Mesodermal cell (in vitro differentiated cells): ENCODE data around the gene MTPN.

Experiments used
- H3K27ac ChIP-seq: 2 replicates; pipeline ENCODE4 v1.7.0; 2013; ENCODE audit warnings: mild to moderate bottlenecking, low read depth, low read length, moderate library complexity; ENCODE audit not compliant: severe bottlenecking
- H3K36me3 ChIP-seq: 2 replicates; pipeline ENCODE4 v1.7.1; 2013; ENCODE audit warnings: mild to moderate bottlenecking, low read length, moderate library complexity; ENCODE audit not compliant: control insufficient read depth, insufficient read depth
- H3K4me1 ChIP-seq: one replicate; pipeline ENCODE4 v1.7.1; 2013; ENCODE audit warnings: mild to moderate bottlenecking, low read length; ENCODE audit not compliant: insufficient read depth, control insufficient read depth, poor library complexity, severe bottlenecking
- H3K4me3 ChIP-seq: 2 replicates; pipeline ENCODE4 v1.7.0; 2013; ENCODE audit warnings: low read length, control low read depth, mild to moderate bottlenecking; ENCODE audit not compliant: insufficient read depth, poor library complexity, severe bottlenecking; ENCODE audit errors: extremely low read depth
- H3K9me3 ChIP-seq: 2 replicates; pipeline ENCODE4 v1.7.1; 2013; ENCODE audit warnings: mild to moderate bottlenecking, low read length, moderate library complexity; ENCODE audit not compliant: control insufficient read depth
- WGBS, 2 experiments: methylation state at CpG; one replicate each; pipeline ENCODE4 v1.1.5; 2013; ENCODE audit warnings: missing lambda C conversion rate in 2 of 2; ENCODE audit not compliant: insufficient coverage in 2 of 2; 5-methylcytosine and 5-hydroxymethylcytosine counted together

Gene MTPN

GRCh38 chr7:135938563-135938962 is 38.6 kb downstream of the MTPN start:
- Histone ChIP-seq H3K9me3 (no peaks in the 10 kb centered on the region), H3K4me1 (peaks cover 10% of the 10 kb centered on the region), H3K36me3 (peaks cover 20% of the 10 kb centered on the region), H3K27ac (no peak overlapping the region), H3K4me3 (no peak overlapping the region)
- 78% methylated on average over 2 of the region's 3 CpGs; no CpG with 5 or more reads in 1 of the 2 experiments for WGBS, 2 experiments

DNA sequence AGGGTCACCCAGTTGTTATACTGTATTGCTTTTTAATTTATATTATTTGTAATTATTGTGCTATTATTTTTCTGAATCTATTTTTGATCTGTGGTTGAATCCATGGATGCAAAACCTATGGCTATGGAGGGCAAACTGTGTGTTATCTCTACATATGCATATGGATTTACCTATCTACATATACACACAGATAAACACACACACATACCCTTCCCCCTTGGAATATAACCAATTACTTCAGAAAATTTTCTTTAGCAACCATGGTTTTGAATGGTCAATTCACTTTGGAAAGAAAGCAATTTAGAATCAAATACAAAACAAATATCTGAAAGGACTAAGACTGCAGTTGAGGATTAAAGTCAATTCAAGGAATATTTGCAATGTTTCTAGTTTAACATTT is 39.1 kb downstream of the MTPN start:
- Histone ChIP-seq H3K4me1 (peaks cover 14% of the 10 kb centered on the region), H3K36me3 (peaks cover 19% of the 10 kb centered on the region), H3K9me3 (no peaks in the 10 kb centered on the region), H3K27ac (no peak overlapping the region), H3K4me3 (no peak overlapping the region)

GRCh38 chr7:135936497-135937217 is 40.5 kb downstream of the MTPN start:
- no peak overlapping the region for H3K27ac ChIP-seq
- peaks cover 24% of the 10 kb centered on the region for H3K4me1 ChIP-seq
- H3K9me3 ChIP-seq: no peaks in the 10 kb centered on the region
- H3K4me3 ChIP-seq: no peak overlapping the region
- 86% methylated on average over 1 of the region's 2 CpGs; no CpG with 5 or more reads in 1 of the 2 experiments for WGBS, 2 experiments
- peaks cover 10% of the 10 kb centered on the region for H3K36me3 ChIP-seq

DNA sequence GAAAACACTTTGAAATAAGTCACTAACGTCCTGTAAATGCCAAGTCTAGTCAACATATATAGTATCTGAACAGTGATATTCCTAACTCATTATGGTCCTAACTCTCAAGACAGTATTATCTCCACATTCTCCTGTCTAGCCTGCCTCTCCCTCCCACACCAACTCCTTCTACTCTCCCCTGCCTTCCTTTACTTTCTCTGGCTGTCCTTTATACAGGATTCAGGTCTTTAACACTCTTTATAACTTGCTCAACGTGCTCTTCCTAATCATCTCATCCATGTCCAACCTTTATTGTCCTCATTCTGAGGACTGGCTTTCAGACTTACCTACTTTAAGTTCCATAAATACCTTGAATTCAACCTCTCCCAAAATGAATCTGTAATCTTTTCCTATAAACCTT is 42.5 kb downstream of the MTPN start:
- H3K9me3 ChIP-seq: no peaks in the 10 kb centered on the region
- 94 to 98% methylated on average over 2 of the region's 2 CpGs for WGBS, 2 experiments

GRCh38 chr7:135933509-135934188 is 43.5 kb downstream of the MTPN start:
- peaks cover 12% of the 10 kb centered on the region for H3K36me3 ChIP-seq
- no peak overlapping the region for H3K4me3 ChIP-seq
- no peaks in the 10 kb centered on the region for H3K9me3 ChIP-seq
- no peak overlapping the region for H3K27ac ChIP-seq
- H3K4me1 ChIP-seq: peaks cover 44% of the 10 kb centered on the region
- no CpG with 5 or more reads among the region's 2 CpGs for WGBS, 2 experiments

More for the DNA sequence above, 42.5 kb downstream of the MTPN start:
- peaks cover 39% of the 10 kb centered on the region for H3K4me1 ChIP-seq
- H3K27ac ChIP-seq: no peak overlapping the region
- H3K36me3 ChIP-seq: peaks cover 10% of the 10 kb centered on the region
- no peak overlapping the region for H3K4me3 ChIP-seq

DNA sequence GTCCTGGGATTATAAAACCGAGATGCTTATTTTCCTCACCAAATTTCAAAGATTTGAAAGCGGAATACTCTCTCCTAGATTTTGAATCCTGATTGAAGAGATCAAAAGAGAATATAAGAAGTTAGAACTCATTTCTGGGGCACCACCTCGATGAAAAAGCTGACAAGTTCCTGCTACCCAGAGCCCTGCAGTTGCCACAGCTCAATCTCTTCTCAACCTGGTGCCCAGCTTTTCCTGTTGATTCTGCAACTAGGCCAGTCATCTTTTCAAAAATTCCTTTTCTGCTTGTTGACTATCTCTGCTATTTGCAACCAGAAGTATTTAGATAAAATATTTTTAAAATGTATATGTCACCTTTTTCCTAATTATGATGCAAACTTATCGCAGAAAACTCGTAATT is 45.0 kb downstream of the MTPN start:
- WGBS, 2 experiments: 100% methylated on average over 1 of the region's 5 CpGs

GRCh38 chr7:135930565-135931461 is 46.3 kb downstream of the MTPN start:
- WGBS, 2 experiments: 59 to 78% methylated on average over 4 to 7 of the region's 9 CpGs
- no peaks in the 10 kb centered on the region for H3K9me3 ChIP-seq
- H3K4me3 ChIP-seq: no peak overlapping the region
- peak overlapping the region; percentile 88 for H3K27ac ChIP-seq
- H3K4me1 ChIP-seq: peaks cover 55% of the 10 kb centered on the region
- H3K36me3 ChIP-seq: peaks cover 33% of the 10 kb centered on the region

More for the DNA sequence above, 45.0 kb downstream of the MTPN start:
- H3K27ac ChIP-seq: peak overlapping the region; percentile 36
- no peaks in the 10 kb centered on the region for H3K9me3 ChIP-seq
- H3K4me3 ChIP-seq: no peak overlapping the region
- peaks cover 20% of the 10 kb centered on the region for H3K36me3 ChIP-seq
- peaks cover 51% of the 10 kb centered on the region for H3K4me1 ChIP-seq

GRCh38 chr7:135929722-135930141 is 47.4 kb downstream of the MTPN start:
- WGBS, 2 experiments: 0% methylated on average over 1 of the region's 3 CpGs; no CpG with 5 or more reads in 1 of the 2 experiments
- Histone ChIP-seq H3K36me3 (peaks cover 42% of the 10 kb centered on the region), H3K9me3 (no peaks in the 10 kb centered on the region), H3K4me3 (no peak overlapping the region), H3K4me1 (peaks cover 55% of the 10 kb centered on the region), H3K27ac (peak overlapping the region; percentile 88)

DNA sequence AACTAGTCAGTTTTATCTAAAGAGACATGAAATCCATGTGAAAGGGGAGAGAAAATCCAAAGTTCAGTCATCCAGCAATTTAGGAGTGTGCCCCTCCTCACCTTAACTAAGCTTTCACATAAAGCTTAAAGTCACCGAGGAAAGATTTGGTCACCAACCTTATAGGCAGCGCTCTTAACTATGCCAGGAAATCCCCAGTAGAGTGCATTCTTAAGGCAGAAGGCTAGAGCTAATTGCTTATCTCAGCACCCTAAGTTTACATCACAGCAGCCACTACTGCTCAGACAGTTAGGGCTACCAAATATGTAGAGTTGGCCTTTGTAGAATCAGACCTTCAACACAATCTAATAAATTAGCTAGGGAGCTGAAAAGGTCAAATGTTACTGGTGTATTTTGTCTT is 47.9 kb downstream of the MTPN start:
- 20% methylated on average over 1 of the region's 2 CpGs; no CpG with 5 or more reads in 1 of the 2 experiments for WGBS, 2 experiments
- peaks cover 39% of the 10 kb centered on the region for H3K36me3 ChIP-seq
- H3K4me3 ChIP-seq: no peak overlapping the region
- peaks cover 57% of the 10 kb centered on the region for H3K4me1 ChIP-seq
- H3K9me3 ChIP-seq: no peaks in the 10 kb centered on the region
- H3K27ac ChIP-seq: peak overlapping the region; percentile 88

DNA sequence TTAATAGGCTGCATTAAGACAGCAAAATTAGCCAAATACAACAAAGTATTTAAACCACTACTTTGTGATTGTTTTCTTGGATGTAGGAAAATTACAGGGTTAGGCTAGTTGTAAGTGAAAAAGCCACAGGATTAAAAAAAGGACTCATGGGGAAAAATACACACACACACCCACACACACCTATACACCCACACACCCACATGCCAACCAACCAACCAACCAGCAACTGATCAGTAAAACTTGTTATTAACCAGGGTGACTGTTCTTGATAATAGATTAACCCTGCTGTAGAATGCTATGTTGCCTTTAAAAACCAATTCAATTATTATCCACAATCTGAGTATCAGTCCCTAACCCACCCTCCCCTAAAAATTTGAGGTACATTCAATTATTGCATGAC is 49.0 kb downstream of the MTPN start:
- Histone ChIP-seq H3K36me3 (peaks cover 32% of the 10 kb centered on the region), H3K9me3 (no peaks in the 10 kb centered on the region), H3K4me1 (peaks cover 57% of the 10 kb centered on the region), H3K4me3 (no peak overlapping the region), H3K27ac (peak overlapping the region; percentile 48)
